Measurements from ENCODE around the gene TMEM101.
"Not testable (repeated sequence)": the region's sequence is repeated elsewhere in the genome, so short reads cannot be mapped to it uniquely, and the experiment has no call there.

Gene TMEM101

DNA sequence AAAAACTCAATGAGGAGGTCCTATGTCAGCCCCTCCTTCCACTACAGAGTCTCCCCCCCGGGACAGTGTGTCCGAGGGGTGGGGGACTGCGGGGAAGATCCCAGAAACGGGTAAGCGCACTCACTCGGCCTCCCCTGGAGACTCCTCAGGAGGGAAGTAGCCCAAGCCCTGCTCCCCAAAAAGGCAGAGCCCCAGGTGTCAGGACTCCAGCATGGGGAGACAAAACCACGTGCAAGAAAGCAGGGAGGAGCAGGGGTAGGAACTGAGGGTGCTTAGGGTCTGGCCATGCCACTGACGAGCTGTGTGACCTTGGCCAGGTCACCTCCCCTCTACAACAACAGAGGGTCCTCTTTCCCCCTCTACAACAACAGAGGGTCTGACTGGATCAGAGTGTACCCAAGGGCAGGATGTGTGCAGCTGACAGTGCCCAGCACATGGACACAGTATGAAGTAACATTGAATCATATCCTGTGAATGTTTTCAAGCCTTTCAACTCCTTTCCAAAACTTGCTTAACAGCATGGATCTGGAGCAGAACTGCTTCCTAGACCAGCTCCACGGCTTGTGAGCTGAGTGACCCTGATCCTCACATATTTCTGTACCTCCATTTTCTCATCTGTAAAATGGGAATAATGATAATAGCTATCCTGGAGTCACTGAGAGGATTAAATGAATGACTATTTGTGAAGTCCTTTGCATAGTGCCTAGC lies 12.5 kb downstream of the TMEM101 start:
- no peak overlapping the region for H3K4me2 ChIP-seq
- no peaks in the 10 kb centered on the region for H3K9me3 ChIP-seq
- H3K4me1 ChIP-seq = peaks cover 17% of the 10 kb centered on the region
- H3K4me3 ChIP-seq = no peak overlapping the region
- peaks cover 23% of the 10 kb centered on the region for H4K20me1 ChIP-seq
- peaks cover 66% of the 10 kb centered on the region for H3K27me3 ChIP-seq
- no peak overlapping the region for H3K27ac ChIP-seq
- no peak overlapping the region for H3K9ac ChIP-seq
- no peak for TF ChIP-seq Cebpa-rat (IDR thresholded peaks at IDR 0.05)
- H3K36me3 ChIP-seq = no peaks in the 10 kb centered on the region

DNA sequence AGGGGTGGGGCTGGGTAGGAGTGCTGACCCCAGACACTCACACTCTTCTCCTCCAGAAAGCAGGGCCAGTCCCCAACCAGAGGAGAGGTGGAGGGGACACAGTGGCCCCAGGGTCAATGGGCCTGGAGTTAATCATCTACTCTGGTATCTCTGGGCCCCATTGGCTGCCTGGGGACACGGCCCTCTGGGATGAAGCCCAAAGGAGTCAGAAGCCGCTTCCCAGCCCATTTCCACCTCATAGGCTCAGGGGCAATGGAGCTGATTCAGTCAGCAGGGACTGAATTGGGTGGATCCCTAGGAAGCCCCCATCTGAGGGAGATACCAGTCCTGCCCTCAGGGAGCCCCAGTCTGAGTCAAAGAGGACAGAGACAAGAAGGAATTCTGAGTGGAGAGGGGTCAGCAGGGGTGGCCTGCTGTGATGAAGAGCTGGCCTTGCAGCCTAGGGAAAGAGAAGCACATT lies 13.3 kb downstream of the TMEM101 start:
- Histone ChIP-seq H3K9ac (no peak overlapping the region), H3K9me3 (no peaks in the 10 kb centered on the region), H3K4me2 (no peak overlapping the region), H4K20me1 (peaks cover 22% of the 10 kb centered on the region), H3K27me3 (peaks cover 58% of the 10 kb centered on the region), H3K36me3 (no peaks in the 10 kb centered on the region), H3K27ac (no peak overlapping the region), H3K4me3 (no peak overlapping the region), H3K4me1 (peaks cover 13% of the 10 kb centered on the region)
- no peak for TF ChIP-seq Cebpa-rat (IDR thresholded peaks at IDR 0.05)

DNA sequence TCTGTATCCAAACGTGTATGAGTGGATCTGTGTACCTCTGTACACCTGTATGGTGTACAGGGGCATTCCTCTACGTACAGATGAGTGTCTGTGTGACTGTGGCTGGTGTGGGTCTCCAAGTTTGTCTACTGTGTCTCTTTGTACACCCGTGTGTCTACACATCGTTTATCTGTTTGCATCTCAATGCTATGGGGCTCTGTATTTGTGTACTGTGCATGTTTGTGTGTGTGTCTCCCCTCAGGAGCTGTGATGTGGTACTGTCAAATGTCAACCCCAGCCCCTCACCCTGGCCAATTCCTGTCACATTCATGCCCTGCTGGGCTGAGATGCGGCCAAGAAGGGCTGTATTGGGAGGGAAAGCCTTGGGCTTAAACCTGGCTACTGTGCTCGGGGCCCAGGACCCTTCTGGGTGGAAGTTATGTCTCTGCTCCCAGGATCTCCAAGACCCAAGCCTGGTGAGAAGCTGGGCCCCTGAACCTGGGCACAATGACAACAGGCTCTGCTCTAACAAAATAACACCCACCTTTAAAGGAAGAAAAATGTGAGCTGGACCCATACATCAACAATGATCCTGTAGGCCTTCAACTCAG lies 13.8 kb downstream of the TMEM101 start:
- no peaks in the 10 kb centered on the region for H3K36me3 ChIP-seq
- peaks cover 8% of the 10 kb centered on the region; the same call in 1 of the 2 replicates for H3K4me1 ChIP-seq
- no peak overlapping the region for H3K4me2 ChIP-seq
- H3K9ac ChIP-seq = no peak overlapping the region
- peaks cover 17% of the 10 kb centered on the region for H4K20me1 ChIP-seq
- H3K9me3 ChIP-seq = no peaks in the 10 kb centered on the region
- no peak overlapping the region for H3K4me3 ChIP-seq
- H3K27ac ChIP-seq = no peak overlapping the region
- peaks cover 58% of the 10 kb centered on the region for H3K27me3 ChIP-seq
- no peak for TF ChIP-seq Cebpa-rat (IDR thresholded peaks at IDR 0.05)

DNA sequence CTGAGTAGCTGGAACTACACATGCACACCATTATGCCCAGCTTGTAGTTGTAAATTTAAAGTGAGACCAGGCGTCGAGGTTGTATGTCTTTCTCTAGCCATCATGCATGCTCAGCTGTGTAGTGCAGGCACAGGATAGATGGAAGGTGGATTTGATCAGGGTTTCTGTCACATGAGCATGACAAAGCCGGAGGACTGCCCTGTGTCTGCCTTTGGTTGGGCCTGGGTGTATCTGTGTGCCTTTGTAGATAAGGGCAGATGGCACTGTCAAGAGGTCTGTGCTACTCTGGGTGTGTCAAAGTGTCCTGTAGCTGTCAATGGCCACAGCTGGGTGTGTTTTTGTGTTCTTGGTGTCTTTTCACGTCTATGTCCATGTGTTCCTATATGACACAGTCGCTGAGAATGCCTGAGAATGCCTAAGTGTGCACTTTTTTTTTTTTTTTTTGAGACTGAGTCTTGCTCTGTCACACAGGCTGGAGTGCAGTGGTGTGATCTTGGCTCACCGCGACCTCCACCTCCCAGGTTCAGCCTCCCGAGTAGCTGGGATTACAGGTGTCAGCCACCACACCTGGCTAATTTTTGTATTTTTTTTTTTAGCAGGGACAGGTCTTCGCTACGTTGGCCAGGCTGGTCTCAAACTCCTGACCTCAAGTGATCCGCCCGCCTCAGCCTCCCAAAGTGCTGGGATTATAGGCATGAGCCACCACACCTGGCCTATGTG lies 14.5 kb downstream of the TMEM101 start:
- Histone ChIP-seq H3K36me3 (no peaks in the 10 kb centered on the region), H3K27me3 (peaks cover 53% of the 10 kb centered on the region), H3K9me3 (no peaks in the 10 kb centered on the region), H3K4me1 (peaks cover 7% of the 10 kb centered on the region; the same call in 1 of the 2 replicates), H3K9ac (no peak overlapping the region), H4K20me1 (peaks cover 10% of the 10 kb centered on the region), H3K27ac (no peak overlapping the region), H3K4me2 (no peak overlapping the region), H3K4me3 (no peak overlapping the region)
- no peak for TF ChIP-seq Cebpa-rat (IDR thresholded peaks at IDR 0.05)

DNA sequence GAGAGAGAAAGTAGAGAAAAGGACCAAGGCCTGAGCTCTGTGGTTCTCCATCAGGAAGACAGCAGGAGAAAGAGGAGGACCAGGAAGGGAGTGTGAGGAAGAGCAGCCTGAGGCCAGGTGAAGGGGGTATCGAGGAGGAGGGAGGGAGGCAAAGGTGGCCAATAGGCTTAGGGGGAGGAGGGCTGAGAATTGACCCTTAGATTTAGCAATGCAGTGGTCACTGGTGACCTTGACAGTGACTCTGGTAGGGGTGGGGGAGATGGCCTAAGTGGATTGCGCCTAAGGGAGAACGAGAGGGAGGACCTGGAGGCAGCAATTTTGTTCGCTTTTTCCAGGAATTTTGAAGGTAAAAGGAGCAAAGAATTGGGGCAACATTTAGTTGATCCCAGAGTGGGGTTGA lies 15.7 kb downstream of the TMEM101 start:
- no peak for TF ChIP-seq Cebpa-rat (IDR thresholded peaks at IDR 0.05)
- H4K20me1 ChIP-seq = no peaks in the 10 kb centered on the region
- no peak overlapping the region for H3K4me2 ChIP-seq
- no peak overlapping the region for H3K9ac ChIP-seq
- H3K4me3 ChIP-seq = no peak overlapping the region
- no peaks in the 10 kb centered on the region for H3K36me3 ChIP-seq
- peaks cover 53% of the 10 kb centered on the region for H3K27me3 ChIP-seq
- H3K9me3 ChIP-seq = no peaks in the 10 kb centered on the region
- no peaks in the 10 kb centered on the region for H3K4me1 ChIP-seq
- no peak overlapping the region for H3K27ac ChIP-seq

DNA sequence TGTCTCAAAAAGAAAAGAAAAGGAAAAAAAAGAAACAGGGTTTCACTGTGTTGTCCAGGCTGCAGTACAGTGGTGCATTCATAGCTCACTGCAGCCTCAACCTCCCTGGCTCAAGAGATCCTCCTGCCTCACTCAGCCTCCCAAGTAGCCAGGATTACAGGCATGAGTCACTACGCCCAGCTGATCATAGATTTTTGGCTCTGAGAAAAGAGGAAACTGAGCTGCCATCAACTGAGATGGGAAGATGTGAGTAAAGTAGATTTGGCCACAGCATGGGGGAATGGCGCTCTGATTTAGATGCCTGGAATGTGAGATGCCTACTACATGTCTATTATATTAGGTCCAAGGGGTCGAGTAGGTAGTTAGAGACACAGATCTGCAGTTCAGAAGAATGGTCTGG lies 16.2 kb downstream of the TMEM101 start:
- no peak for TF ChIP-seq Cebpa-rat (IDR thresholded peaks at IDR 0.05)
- no peak overlapping the region for H3K27ac ChIP-seq
- no peaks in the 10 kb centered on the region for H3K36me3 ChIP-seq
- no peaks in the 10 kb centered on the region for H3K9me3 ChIP-seq
- no peak overlapping the region for H3K9ac ChIP-seq
- no peaks in the 10 kb centered on the region for H4K20me1 ChIP-seq
- H3K4me3 ChIP-seq = no peak overlapping the region
- no peaks in the 10 kb centered on the region for H3K4me1 ChIP-seq
- no peak overlapping the region for H3K4me2 ChIP-seq
- H3K27me3 ChIP-seq = peaks cover 52% of the 10 kb centered on the region

DNA sequence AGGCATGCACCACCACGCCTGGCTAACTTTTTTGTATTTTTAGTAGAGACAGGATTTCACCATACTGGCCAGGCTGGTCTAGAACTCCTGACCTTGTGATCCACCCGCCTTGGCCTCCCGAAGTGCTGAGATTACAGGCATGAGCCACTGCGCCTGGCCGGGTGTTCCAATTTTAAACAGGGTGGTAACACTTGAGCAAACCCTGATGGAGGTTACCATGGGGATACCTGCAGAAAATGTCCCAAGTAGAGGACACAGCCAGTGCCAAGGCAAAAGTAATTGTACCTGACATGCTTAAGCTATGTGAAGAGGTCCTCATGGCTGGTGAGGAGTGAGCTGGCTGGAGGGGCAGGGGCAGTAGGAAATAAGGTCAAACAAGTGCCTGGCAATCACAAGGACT lies 17.6 kb downstream of the TMEM101 start:
- H3K9me3 ChIP-seq, H3K9ac ChIP-seq, H3K4me3 ChIP-seq, H3K4me1 ChIP-seq, H3K36me3 ChIP-seq, H3K27ac ChIP-seq, H4K20me1 ChIP-seq, H3K4me2 ChIP-seq: not testable (repeated sequence)
- peaks cover 38% of the 10 kb centered on the region for H3K27me3 ChIP-seq

DNA sequence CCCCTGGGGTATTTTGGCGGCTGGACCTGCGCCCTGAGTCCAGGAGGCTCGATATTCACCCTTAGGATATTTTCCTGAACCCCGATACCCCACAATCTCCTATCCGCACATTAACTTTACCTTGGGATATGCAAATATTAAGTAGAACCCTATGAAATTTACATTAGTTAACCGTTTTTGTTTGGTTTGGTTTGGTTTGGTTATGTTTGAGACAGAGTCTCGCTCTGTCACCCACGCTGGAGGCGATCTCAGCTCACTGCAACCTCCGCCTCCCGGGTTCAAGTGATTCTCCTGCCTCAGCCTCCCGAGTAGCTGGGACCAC lies 19.7 kb downstream of the TMEM101 start:
- H3K9me3 ChIP-seq = no peaks in the 10 kb centered on the region
- no peak overlapping the region for H3K27ac ChIP-seq
- no peaks in the 10 kb centered on the region for H3K4me1 ChIP-seq
- peak overlapping the region; percentile 44; the same call in 1 of the 2 replicates for H3K4me3 ChIP-seq
- H3K9ac ChIP-seq = no peak overlapping the region
- H3K4me2 ChIP-seq = peak overlapping the region; percentile 60
- no peaks in the 10 kb centered on the region for H4K20me1 ChIP-seq
- TF ChIP-seq Cebpa-rat (IDR thresholded peaks at IDR 0.05) = no peak
- H3K36me3 ChIP-seq = no peaks in the 10 kb centered on the region
- H3K27me3 ChIP-seq = peaks cover 23% of the 10 kb centered on the region

DNA sequence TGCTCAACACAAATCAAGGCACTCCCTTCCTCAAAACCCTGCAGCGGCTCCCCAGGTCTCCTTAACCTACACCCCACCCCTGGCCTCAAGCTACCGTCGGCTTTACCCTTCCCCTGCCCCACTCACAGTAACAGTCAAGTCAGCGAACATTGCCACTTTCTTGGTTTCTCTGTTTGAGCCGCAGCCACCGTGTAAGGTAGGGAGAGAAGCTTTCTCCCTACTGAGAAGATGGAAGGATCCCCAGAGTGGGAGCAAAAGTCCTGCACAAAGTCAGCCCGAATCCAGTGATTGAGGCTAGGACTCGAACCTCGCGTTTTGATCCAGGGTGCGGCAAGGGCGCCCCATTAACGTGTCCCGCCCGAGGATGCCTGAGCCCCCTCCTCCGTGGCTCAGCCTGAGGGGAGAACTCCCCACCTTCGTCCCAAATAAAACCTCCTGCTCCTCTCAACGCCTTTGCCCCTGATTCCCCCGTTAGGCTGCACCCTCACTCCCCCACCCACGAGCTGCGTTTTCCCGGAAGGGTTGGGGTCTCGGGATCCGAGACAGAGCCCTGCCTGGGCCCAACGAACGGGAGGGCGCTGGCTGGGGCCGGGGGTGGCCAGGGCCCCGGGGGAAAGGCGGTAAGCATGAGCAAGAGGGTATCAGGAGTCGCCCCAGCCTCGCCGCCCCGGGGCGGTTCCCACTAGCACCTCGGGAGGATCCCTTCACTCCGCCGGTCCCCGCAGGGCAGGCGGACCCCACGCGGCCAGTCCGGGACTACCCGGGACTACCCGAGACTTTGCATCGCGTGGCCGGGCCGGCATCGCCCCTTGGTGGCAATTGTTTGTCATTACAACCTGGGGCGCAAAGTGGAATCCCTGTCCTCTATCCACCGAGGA lies 20.3 kb downstream of the TMEM101 start:
- H3K9me3 ChIP-seq = no peaks in the 10 kb centered on the region

More for the DNA sequence above, 20.3 kb downstream of the TMEM101 start:
- Histone ChIP-seq H3K36me3 (no peaks in the 10 kb centered on the region), H3K27ac (no peak overlapping the region), H3K4me1 (no peaks in the 10 kb centered on the region), H3K4me3 (peak overlapping the region; percentile 44; the same call in 1 of the 2 replicates), H3K9ac (peak overlapping the region; percentile 25; the same call in 1 of the 2 replicates), H3K27me3 (peaks cover 23% of the 10 kb centered on the region), H3K4me2 (peak overlapping the region; percentile 60), H4K20me1 (no peaks in the 10 kb centered on the region)
- no peak for TF ChIP-seq Cebpa-rat (IDR thresholded peaks at IDR 0.05)

All from BLaER1 (cell line).